ENCODE data around the gene GAREM1.

Gene GAREM1

GRCh38 chr18:32459361-32460101 is 11.2 kb downstream of the GAREM1 start:
- DNase-seq (ENCODE audit: low read depth), result no peak

- DNase-seq (ENCODE audit: low read depth), result no peak
These were observed 15.3 kb downstream of the GAREM1 start for GRCh38 chr18:32455361-32455760.

- DNase-seq (ENCODE audit: low read depth), result no peak
These were observed 16.1 kb downstream of the GAREM1 start for GRCh38 chr18:32454593-32454992.

- DNase-seq (ENCODE audit: low read depth), result no peak
These were observed 19.8 kb downstream of the GAREM1 start for GRCh38 chr18:32450874-32451273.

DNA sequence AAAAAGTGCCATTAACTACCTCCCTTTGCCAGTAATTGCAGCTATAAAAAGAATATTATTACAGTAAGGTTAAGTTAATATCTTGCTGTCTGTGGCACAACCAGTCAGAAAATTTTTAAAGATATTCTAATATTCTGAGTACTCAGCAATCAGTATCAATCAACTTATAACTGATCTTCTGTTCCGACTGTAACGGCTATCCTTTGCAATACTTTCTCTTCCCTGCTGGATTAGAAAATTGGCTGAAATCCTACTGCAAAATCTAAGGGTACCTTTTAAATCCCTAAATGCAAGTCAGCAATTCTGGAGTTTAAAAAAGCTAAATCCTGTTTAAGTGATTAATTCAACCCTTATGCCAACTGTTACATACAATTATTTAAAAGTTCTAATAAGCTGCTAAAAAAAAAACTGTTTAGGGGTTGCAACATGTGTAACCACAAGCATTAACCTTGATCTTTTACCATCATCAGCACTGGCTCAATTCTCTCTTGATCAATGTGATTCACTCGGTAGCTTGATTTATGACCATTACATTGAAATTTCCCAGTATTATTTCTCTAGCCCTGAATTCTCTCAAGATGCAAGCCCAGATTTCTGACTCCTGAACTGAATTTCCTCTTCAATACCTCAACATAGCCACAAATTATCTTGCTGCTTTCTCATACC is 20.5 kb downstream of the GAREM1 start:
- no peak for DNase-seq (ENCODE audit: low read depth)

DNA sequence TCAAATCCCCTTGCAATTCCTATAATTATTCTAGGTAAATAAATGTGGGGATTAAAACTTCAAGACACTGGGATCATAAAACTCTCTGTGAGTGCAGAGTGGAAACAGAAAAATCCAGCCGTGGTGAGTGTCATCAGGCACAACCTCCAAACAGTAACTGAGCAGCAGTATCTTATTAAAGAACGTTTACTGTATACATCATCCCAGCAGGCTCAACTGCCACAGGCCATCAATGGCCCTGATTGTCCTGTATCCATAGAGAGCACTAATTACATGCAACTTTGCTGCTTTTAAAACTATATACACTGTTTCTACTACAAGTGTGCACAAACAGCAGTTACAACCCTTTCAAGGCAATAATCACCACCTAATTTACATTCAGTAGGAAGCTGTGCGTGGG is 23.9 kb downstream of the GAREM1 start:
- DNase-seq (ENCODE audit: low read depth), result no peak

GRCh38 chr18:32445846-32446245 is 24.8 kb downstream of the GAREM1 start:
- DNase-seq (ENCODE audit: low read depth), result no peak

GRCh38 chr18:32443706-32444215 is 26.9 kb downstream of the GAREM1 start:
- no peak for DNase-seq (ENCODE audit: low read depth)

DNA sequence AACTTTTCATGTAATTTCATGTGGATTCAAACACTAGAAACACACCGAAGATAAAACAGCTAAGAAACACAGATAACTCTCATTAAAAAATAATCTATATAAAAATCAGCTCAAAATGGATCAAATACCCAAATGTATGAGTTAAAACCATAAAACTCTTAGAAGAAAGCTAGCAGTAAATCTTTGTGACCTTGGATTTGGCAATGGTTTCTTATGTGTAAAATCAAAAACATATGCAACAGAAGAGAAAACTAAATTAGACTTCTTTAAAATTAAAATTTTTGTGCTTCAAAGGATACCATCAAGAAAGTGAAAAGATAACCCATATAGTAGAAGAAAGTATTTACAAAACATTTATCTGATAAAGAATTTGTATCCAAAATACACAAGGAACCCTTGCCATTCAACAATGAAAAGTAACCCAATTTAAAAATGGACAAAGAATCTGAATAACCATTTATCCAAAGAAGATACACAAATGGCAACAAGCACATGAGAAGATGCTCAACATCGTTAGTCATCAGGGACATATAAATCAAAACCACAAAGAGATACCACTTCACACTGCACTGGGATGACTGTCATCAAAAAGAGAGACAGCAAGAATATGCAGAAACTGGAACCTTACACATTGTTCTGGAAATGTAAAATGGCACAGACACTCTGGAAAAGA is 27.5 kb downstream of the GAREM1 start:
- no peak for DNase-seq (ENCODE audit: low read depth)

- DNase-seq (ENCODE audit: low read depth), result no peak
These were observed 28.1 kb downstream of the GAREM1 start for GRCh38 chr18:32442575-32442974.

DNA sequence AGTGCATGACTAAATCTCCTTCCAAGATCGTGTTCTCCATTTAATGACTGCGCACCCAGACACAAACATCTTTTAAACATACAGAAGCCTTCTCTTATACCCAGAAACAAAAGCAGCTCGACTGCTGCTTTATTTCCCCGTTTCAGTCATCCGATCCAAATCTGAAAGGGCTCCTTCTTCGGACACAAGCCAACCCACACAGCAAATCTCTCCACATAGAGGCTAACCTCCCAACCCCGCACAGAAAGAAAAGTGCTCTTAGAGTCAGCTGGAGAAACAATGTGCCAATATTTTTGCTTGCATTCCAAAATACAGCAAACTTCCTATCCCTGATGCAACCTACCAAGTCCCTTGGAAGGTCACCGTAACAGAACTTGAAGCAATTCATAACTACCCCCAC is 29.1 kb downstream of the GAREM1 start:
- DNase-seq (ENCODE audit: low read depth), result no peak

- DNase-seq (ENCODE audit: low read depth), result no peak
These were observed 30.2 kb downstream of the GAREM1 start for GRCh38 chr18:32440518-32440917.

- no peak for DNase-seq (ENCODE audit: low read depth)
These were observed 30.9 kb downstream of the GAREM1 start for GRCh38 chr18:32439802-32440201.

GRCh38 chr18:32439241-32439640 is 31.4 kb downstream of the GAREM1 start:
- DNase-seq (ENCODE audit: low read depth), result no peak

GRCh38 chr18:32438173-32438572 is 32.5 kb downstream of the GAREM1 start:
- no peak for DNase-seq (ENCODE audit: low read depth)

DNA sequence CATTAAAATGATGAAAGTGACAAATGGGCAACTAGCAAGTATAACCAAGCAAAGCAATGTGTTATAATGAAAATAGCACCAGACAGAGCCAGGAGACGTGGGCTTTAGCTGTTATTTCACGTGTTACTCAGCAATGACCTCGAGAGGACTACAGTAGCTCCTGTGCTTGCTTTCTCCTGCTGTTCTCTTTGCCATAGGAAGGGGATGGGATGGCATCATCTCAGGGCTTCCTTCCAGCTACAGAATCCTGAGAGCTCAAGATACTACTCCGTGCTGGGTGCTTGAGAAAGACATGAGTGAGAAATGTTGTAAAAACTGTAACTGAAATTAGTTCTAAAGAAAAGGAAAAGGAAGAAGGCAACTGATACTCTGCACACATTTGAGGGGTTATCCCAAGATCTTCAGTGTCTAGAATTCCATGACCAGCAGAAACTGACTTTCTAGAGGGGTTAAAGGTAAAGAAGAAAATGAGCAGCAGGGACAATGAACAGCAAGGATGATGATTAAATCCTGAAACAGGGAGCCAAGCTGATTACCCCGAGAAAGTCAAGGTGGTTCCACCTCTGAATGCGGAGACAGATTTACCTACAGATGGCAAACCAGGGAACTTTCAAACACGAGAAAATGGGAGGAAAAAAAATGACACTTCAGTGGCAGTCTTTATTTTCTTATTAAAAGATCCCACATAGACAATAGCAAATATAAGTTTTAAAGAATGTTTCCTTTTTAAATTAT is 33.4 kb downstream of the GAREM1 start:
- no peak for DNase-seq (ENCODE audit: low read depth)

- no peak for DNase-seq (ENCODE audit: low read depth)
These were observed 34.8 kb downstream of the GAREM1 start for GRCh38 chr18:32435631-32436500.

DNA sequence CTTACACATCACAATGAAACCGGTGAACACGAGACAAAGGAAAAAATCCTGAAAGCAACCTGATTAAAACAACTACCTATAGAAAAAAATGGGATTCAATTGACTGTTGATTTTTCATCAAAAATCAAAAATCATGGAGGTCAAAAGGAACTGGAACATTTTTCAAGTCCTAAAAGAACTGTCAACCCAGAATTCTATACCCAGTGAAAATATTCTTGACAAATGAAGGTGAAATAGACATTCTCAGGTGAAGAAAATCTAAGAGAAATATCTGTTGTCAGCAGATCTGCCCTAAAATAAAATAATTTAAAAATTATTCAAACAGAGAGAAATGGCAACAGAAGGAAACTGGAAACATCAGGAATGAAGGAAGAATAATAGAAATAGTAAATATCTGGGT is 38.9 kb downstream of the GAREM1 start:
- no peak for DNase-seq (ENCODE audit: low read depth)

- no peak for DNase-seq (ENCODE audit: low read depth)
These were observed 41.3 kb downstream of the GAREM1 start for GRCh38 chr18:32429402-32429801.

DNA sequence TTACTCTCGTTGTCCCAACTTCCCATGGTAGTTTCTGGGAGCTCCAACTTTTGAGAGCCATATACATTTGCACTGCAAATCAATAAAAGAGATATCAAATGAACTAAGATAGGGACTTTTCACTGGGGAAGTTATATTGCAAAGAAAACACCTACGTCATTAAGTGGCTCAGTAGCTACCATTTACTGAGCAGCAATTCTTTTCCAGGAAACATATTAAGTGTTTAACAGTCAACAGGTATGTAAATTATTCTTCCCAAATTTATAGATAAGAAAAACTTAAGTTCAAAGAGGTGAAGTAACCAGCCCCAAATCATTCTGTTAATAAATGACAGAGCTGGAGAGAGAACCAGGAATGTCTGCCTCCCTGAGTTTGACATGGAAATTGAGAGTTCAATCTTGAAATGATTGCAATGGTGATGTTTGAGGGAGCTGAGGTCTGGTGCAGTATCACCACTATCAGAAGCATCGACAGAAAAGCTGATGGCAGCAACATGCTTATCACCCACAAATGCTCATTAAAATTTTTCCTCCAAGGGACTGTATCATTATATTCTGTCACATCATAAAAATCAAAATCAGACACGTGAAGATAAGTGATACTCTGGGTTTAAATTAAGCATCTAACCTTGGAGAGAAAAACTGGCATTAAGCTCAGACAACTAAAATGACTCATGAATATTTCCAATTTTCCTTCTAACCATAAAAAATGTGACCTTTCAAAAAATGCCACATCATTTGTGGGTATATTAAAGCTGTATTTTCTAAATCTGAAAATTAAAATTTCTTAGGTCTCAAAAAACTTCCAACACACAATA is 43.4 kb downstream of the GAREM1 start:
- DNase-seq (ENCODE audit: low read depth), result no peak

All from stimulated activated CD8-positive, alpha-beta memory T cell treated with anti-CD3 and anti-CD28 coated beads, Interleukin-12 subunit alpha, Interleukin-12 subunit beta, amount 100 ng/mL, for 4 hours (primary cell).